ENCODE data around the gene MRPS23.

DNA sequence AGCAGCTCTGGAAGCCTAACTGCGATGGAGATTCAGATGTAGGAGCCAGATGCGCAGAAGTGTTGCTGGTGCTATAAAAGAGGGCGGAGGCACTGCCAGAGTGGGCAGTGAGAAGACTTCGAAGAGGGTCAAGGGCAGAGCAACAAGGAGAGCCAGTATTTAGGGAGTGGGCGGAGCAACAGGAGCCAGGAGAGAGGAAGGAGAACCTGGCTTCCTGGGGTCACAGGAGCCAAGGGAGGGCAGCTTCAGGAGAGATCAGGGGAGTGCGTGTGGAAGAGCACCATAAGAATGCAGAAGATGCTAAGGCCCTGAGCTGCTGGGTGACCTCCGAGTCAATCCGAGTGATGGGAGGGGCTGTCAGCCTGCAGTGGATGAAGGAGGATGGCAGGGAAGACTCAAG lies 14.4 kb upstream of the MRPS23 start:
- no peak for TF ChIP-seq POLR2A (IDR thresholded peaks at IDR 0.05; ENCODE audit: low read depth, low read length)
- TF ChIP-seq, protein P1, sequence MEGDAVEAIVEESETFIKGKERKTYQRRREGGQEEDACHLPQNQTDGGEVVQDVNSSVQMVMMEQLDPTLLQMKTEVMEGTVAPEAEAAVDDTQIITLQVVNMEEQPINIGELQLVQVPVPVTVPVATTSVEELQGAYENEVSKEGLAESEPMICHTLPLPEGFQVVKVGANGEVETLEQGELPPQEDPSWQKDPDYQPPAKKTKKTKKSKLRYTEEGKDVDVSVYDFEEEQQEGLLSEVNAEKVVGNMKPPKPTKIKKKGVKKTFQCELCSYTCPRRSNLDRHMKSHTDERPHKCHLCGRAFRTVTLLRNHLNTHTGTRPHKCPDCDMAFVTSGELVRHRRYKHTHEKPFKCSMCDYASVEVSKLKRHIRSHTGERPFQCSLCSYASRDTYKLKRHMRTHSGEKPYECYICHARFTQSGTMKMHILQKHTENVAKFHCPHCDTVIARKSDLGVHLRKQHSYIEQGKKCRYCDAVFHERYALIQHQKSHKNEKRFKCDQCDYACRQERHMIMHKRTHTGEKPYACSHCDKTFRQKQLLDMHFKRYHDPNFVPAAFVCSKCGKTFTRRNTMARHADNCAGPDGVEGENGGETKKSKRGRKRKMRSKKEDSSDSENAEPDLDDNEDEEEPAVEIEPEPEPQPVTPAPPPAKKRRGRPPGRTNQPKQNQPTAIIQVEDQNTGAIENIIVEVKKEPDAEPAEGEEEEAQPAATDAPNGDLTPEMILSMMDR (conservative IDR thresholded peaks at IDR 0.05; ENCODE audit: low read depth, low read length): no peak
- no peak for TF ChIP-seq MXI1 (IDR thresholded peaks at IDR 0.05; ENCODE audit: borderline replicate concordance, low read depth, low read length)
- TF ChIP-seq FOS (IDR thresholded peaks at IDR 0.05; ENCODE audit: low read depth, low read length): no peak

Measured in IMR-90 (cell line).